HEK293 (cell line): ENCODE results near the gene MEF2C.

Experiments
- CTCF ChIA-PET: fragments of 350-600 bp; formaldehyde crosslinking; extraction: SDS; loops from one replicate; lab custom pipeline; 2021; ENCODE audit warnings: antibody characterized with exemption; lab: Yijun Ruan, JAX
- POLR2A ChIA-PET: fragments of 300-600 bp; formaldehyde crosslinking; extraction: SDS; loops from one replicate; lab custom pipeline; 2020; ENCODE audit warnings: antibody characterized with exemption, inconsistent platforms; lab: Yijun Ruan, JAX
- H3K27ac ChIP-seq: fragments of 200-500 bp; sonication (Bioruptor generic); 2 replicates; pipeline ENCODE4 v1.5.1; 2014; ENCODE audit warnings: low read depth, low read length, control low read depth, inconsistent platforms; ENCODE audit errors: extremely low read depth
- H3K36me3 ChIP-seq, 2 experiments: fragments of 200-500 bp in 1 of 2; sonication (Bioruptor generic) in 1 of 2; 1 replicate in 1 of 2; 2 replicates in 1 of 2; pipeline ENCODE4 v1.5.1; 2014 to 2017; ENCODE audit warnings: inconsistent platforms in 2 of 2, low read length in 2 of 2; ENCODE audit not compliant: control insufficient read depth in 2 of 2, insufficient read depth in 1 of 2
- H3K4me1 ChIP-seq: fragments of 200-500 bp; sonication (Bioruptor generic); 2 replicates; pipeline ENCODE4 v1.5.1; 2014; ENCODE audit warnings: mild to moderate bottlenecking, low read length, inconsistent platforms; ENCODE audit not compliant: control insufficient read depth, insufficient read depth
- H3K4me3 ChIP-seq: 2 replicates; pipeline ENCODE4 v1.5.1; 2011; ENCODE audit warnings: low read depth, mild to moderate bottlenecking, control low read depth, low read length, moderate library complexity
- H3K9me3 ChIP-seq: fragments of 200-500 bp; sonication (Bioruptor generic); 2 replicates; pipeline ENCODE4 v1.5.1; 2014; ENCODE audit warnings: low read depth, low read length, inconsistent platforms; ENCODE audit not compliant: control insufficient read depth, insufficient read depth
- BCL11B ChIP-seq: fragments of 450-650 bp; formaldehyde crosslinking; IDR thresholded peaks from 2 replicates; pipeline ENCODE4 v1.5.1; 2016; ENCODE audit warnings: low read depth, missing biosample characterization, missing genetic modification characterization
- GLI4 ChIP-seq: fragments of 450-650 bp; formaldehyde crosslinking; IDR thresholded peaks from 2 replicates; pipeline ENCODE4 v1.5.1; 2016; ENCODE audit warnings: missing biosample characterization, missing genetic modification characterization
- HIC1 ChIP-seq: fragments of 450-650 bp; formaldehyde crosslinking; IDR thresholded peaks from 2 replicates; pipeline ENCODE4 v1.5.1; 2016; ENCODE audit warnings: missing biosample characterization, missing genetic modification characterization
- KLF7 ChIP-seq: fragments of 450-650 bp; formaldehyde crosslinking; IDR thresholded peaks from 2 replicates; pipeline ENCODE4 v1.5.1; 2016; ENCODE audit warnings: missing biosample characterization, missing genetic modification characterization, borderline replicate concordance
- SALL2 ChIP-seq: fragments of 450-650 bp; formaldehyde crosslinking; IDR thresholded peaks from 2 replicates; pipeline ENCODE4 v1.5.0; 2017; ENCODE audit warnings: missing biosample characterization, mild to moderate bottlenecking, missing genetic modification characterization, borderline replicate concordance
- SP7 ChIP-seq: fragments of 450-650 bp; formaldehyde crosslinking; IDR thresholded peaks from 2 replicates; pipeline ENCODE4 v1.5.1; 2016; ENCODE audit warnings: missing biosample characterization, missing genetic modification characterization
- WT1 ChIP-seq: fragments of 450-650 bp; formaldehyde crosslinking; IDR thresholded peaks from 2 replicates; pipeline ENCODE4 v1.5.1; 2016; ENCODE audit warnings: missing biosample characterization, missing genetic modification characterization
- YY2 ChIP-seq: fragments of 450-650 bp; formaldehyde crosslinking; IDR thresholded peaks from 2 replicates; pipeline ENCODE4 v1.5.1; 2016; ENCODE audit warnings: missing biosample characterization, missing genetic modification characterization
- ZBTB7A ChIP-seq: fragments of 450-650 bp; formaldehyde crosslinking; IDR thresholded peaks from 2 replicates; pipeline ENCODE4 v1.5.1; 2016; ENCODE audit warnings: low read depth, missing biosample characterization, missing genetic modification characterization
- ZEB2 ChIP-seq: fragments of 450-650 bp; formaldehyde crosslinking; IDR thresholded peaks from 2 replicates; pipeline ENCODE4 v1.5.1; 2016; ENCODE audit warnings: missing biosample characterization, missing genetic modification characterization
- ZFP3 ChIP-seq: fragments of 450-650 bp; formaldehyde crosslinking; IDR thresholded peaks from 2 replicates; pipeline ENCODE4 v1.5.1; 2016; ENCODE audit warnings: low read depth, missing biosample characterization, missing genetic modification characterization
- ZFP37 ChIP-seq: fragments of 450-650 bp; formaldehyde crosslinking; IDR thresholded peaks from 2 replicates; pipeline ENCODE4 v1.5.1; 2016; ENCODE audit warnings: missing biosample characterization, missing genetic modification characterization
- ZNF155 ChIP-seq: fragments of 450-650 bp; formaldehyde crosslinking; IDR thresholded peaks from 2 replicates; pipeline ENCODE4 v1.5.1; 2016; ENCODE audit warnings: missing biosample characterization, missing genetic modification characterization
- ZNF184 ChIP-seq: fragments of 450-650 bp; IDR thresholded peaks from 2 replicates; pipeline ENCODE4 v1.5.1; 2018; ENCODE audit warnings: missing biosample characterization, mild to moderate bottlenecking, missing genetic modification characterization
- ZNF223 ChIP-seq: fragments of 450-650 bp; formaldehyde crosslinking; IDR thresholded peaks from 2 replicates; pipeline ENCODE4 v1.5.1; 2016; ENCODE audit warnings: missing biosample characterization, missing genetic modification characterization
- ZNF266 ChIP-seq: fragments of 450-650 bp; formaldehyde crosslinking; IDR thresholded peaks from 2 replicates; pipeline ENCODE4 v1.5.1; 2016; ENCODE audit warnings: missing biosample characterization, missing genetic modification characterization, low read depth
- ZNF366 ChIP-seq: fragments of 450-650 bp; formaldehyde crosslinking; conservative IDR thresholded peaks from 2 replicates; pipeline ENCODE4 v1.5.1; 2016; ENCODE audit warnings: missing biosample characterization, missing genetic modification characterization
- ZNF416 ChIP-seq: fragments of 450-650 bp; formaldehyde crosslinking; IDR thresholded peaks from 2 replicates; pipeline ENCODE4 v1.5.1; 2016; ENCODE audit warnings: missing biosample characterization, missing genetic modification characterization
- ZNF423 ChIP-seq: fragments of 450-650 bp; formaldehyde crosslinking; IDR thresholded peaks from 2 replicates; pipeline ENCODE4 v1.5.1; 2016; ENCODE audit warnings: missing biosample characterization, missing genetic modification characterization
- ZNF426 ChIP-seq: fragments of 450-650 bp; formaldehyde crosslinking; IDR thresholded peaks from 2 replicates; pipeline ENCODE4 v1.5.1; 2017; ENCODE audit warnings: missing biosample characterization, missing genetic modification characterization, mild to moderate bottlenecking, inconsistent platforms, moderate library complexity
- ZNF433 ChIP-seq: fragments of 450-650 bp; formaldehyde crosslinking; IDR thresholded peaks from 2 replicates; pipeline ENCODE4 v1.5.1; 2016; ENCODE audit warnings: missing biosample characterization, missing genetic modification characterization, low read depth
- ZNF473 ChIP-seq: fragments of 450-650 bp; formaldehyde crosslinking; IDR thresholded peaks from 2 replicates; pipeline ENCODE4 v1.5.1; 2017; ENCODE audit warnings: missing biosample characterization, missing genetic modification characterization
- ZNF544 ChIP-seq: fragments of 450-650 bp; formaldehyde crosslinking; IDR thresholded peaks from 2 replicates; pipeline ENCODE4 v1.5.0; 2017; ENCODE audit warnings: missing biosample characterization, missing genetic modification characterization
- ZNF596 ChIP-seq: fragments of 450-650 bp; IDR thresholded peaks from 2 replicates; pipeline ENCODE4 v1.5.0; 2018; ENCODE audit warnings: missing biosample characterization, mild to moderate bottlenecking, missing genetic modification characterization, moderate library complexity
- ZNF621 ChIP-seq: fragments of 450-650 bp; formaldehyde crosslinking; IDR thresholded peaks from 2 replicates; pipeline ENCODE4 v1.5.1; 2017; ENCODE audit warnings: missing biosample characterization, missing genetic modification characterization
- ZNF623 ChIP-seq: fragments of 450-650 bp; formaldehyde crosslinking; IDR thresholded peaks from 2 replicates; pipeline ENCODE4 v1.5.1; 2016; ENCODE audit warnings: missing biosample characterization, missing genetic modification characterization
- ZNF677 ChIP-seq: fragments of 450-650 bp; IDR thresholded peaks from 2 replicates; pipeline ENCODE4 v1.5.0; 2018; ENCODE audit warnings: missing biosample characterization, mild to moderate bottlenecking, missing genetic modification characterization, moderate library complexity
- ZNF704 ChIP-seq: fragments of 450-650 bp; formaldehyde crosslinking; IDR thresholded peaks from 2 replicates; pipeline ENCODE4 v1.5.1; 2016; ENCODE audit warnings: missing biosample characterization, missing genetic modification characterization
- ZNF768 ChIP-seq: fragments of 450-650 bp; formaldehyde crosslinking; IDR thresholded peaks from 2 replicates; pipeline ENCODE4 v1.5.1; 2018; ENCODE audit warnings: missing biosample characterization, mild to moderate bottlenecking, missing genetic modification characterization
- ZNF776 ChIP-seq: fragments of 450-650 bp; formaldehyde crosslinking; IDR thresholded peaks from 2 replicates; pipeline ENCODE4 v1.5.0; 2017; ENCODE audit warnings: missing biosample characterization, missing genetic modification characterization, borderline replicate concordance
- ZNF791 ChIP-seq: fragments of 450-650 bp; formaldehyde crosslinking; IDR thresholded peaks from 2 replicates; pipeline ENCODE4 v1.5.1; 2016; ENCODE audit warnings: missing biosample characterization, missing genetic modification characterization
- ZSCAN23 ChIP-seq: fragments of 450-650 bp; formaldehyde crosslinking; IDR thresholded peaks from 2 replicates; pipeline ENCODE4 v1.5.1; 2016; ENCODE audit warnings: missing biosample characterization, missing genetic modification characterization
- TF ChIP-seq, protein P1 (sequence below): fragments of 450-650 bp; formaldehyde crosslinking; IDR thresholded peaks from 2 replicates; pipeline ENCODE4 v1.5.1; 2016; ENCODE audit warnings: missing biosample characterization, missing genetic modification characterization
- TF ChIP-seq, protein P2 (sequence below): fragments of 450-650 bp; formaldehyde crosslinking; IDR thresholded peaks from 2 replicates; pipeline ENCODE4 v1.5.1; 2017; ENCODE audit warnings: missing biosample characterization, missing genetic modification characterization

MEF2C gene

GRCh38 chr5:88823201-88823600, 59.8 kb downstream of the MEF2C start:
- Histone ChIP-seq H3K4me1 (peaks cover 24% of the 10 kb centered on the region), H3K36me3 (no peaks in the 10 kb centered on the region), H3K27ac (no peak overlapping the region), H3K9me3 (no peaks in the 10 kb centered on the region), H3K4me3 (no peak overlapping the region)
- ChIA-PET CTCF (no interaction called here), POLR2A (no interaction called here)
- TF ChIP-seq ZNF366 (tag by site-specific recombination), result no peak
- no peak for TF ChIP-seq ZNF791 (tag by site-specific recombination)
- no peak for TF ChIP-seq ZEB2 (tag by site-specific recombination)
- TF ChIP-seq ZNF776 (tag by site-specific recombination), result no peak
- TF ChIP-seq YY2 (tag by site-specific recombination), result no peak
- TF ChIP-seq ZNF416 (tag by site-specific recombination), result no peak
- TF ChIP-seq ZNF621 (tag by site-specific recombination), result no peak
- TF ChIP-seq ZNF266 (tag by site-specific recombination), result no peak
- TF ChIP-seq GLI4 (tag by site-specific recombination), result no peak
- no peak for TF ChIP-seq ZFP3 (tag by site-specific recombination)
- TF ChIP-seq ZNF677 (tag by site-specific recombination), result no peak
- no peak for TF ChIP-seq ZBTB7A (tag by site-specific recombination)
- no peak for TF ChIP-seq KLF7 (tag by site-specific recombination)
- TF ChIP-seq ZNF184 (tag by site-specific recombination), result no peak

- TF ChIP-seq BCL11B (tag by site-specific recombination) (no peak), SALL2 (tag by site-specific recombination) (no peak), ZFP37 (tag by site-specific recombination) (no peak), ZNF433 (tag by site-specific recombination) (no peak), ZNF155 (tag by site-specific recombination) (no peak), HIC1 (tag by site-specific recombination) (no peak), ZNF704 (tag by site-specific recombination) (no peak), ZNF473 (tag by site-specific recombination) (no peak), ZNF223 (no peak), SP7 (tag by site-specific recombination) (no peak), ZNF596 (tag by site-specific recombination) (no peak), ZNF423 (no peak), ZNF426 (tag by site-specific recombination) (no peak), ZSCAN23 (tag by site-specific recombination) (no peak), WT1 (tag by site-specific recombination) (no peak), ZNF544 (no peak), ZNF768 (tag by site-specific recombination) (no peak), ZNF623 (tag by site-specific recombination) (no peak)
- TF ChIP-seq, protein P1, sequence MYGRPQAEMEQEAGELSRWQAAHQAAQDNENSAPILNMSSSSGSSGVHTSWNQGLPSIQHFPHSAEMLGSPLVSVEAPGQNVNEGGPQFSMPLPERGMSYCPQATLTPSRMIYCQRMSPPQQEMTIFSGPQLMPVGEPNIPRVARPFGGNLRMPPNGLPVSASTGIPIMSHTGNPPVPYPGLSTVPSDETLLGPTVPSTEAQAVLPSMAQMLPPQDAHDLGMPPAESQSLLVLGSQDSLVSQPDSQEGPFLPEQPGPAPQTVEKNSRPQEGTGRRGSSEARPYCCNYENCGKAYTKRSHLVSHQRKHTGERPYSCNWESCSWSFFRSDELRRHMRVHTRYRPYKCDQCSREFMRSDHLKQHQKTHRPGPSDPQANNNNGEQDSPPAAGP, result no peak
- TF ChIP-seq, protein P2, sequence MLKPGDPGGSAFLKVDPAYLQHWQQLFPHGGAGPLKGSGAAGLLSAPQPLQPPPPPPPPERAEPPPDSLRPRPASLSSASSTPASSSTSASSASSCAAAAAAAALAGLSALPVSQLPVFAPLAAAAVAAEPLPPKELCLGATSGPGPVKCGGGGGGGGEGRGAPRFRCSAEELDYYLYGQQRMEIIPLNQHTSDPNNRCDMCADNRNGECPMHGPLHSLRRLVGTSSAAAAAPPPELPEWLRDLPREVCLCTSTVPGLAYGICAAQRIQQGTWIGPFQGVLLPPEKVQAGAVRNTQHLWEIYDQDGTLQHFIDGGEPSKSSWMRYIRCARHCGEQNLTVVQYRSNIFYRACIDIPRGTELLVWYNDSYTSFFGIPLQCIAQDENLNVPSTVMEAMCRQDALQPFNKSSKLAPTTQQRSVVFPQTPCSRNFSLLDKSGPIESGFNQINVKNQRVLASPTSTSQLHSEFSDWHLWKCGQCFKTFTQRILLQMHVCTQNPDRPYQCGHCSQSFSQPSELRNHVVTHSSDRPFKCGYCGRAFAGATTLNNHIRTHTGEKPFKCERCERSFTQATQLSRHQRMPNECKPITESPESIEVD (tag by site-specific recombination), result no peak
- TF ChIP-seq, all 188 proteins: peak for 0
- H3K27ac ChIP-seq, result no peak overlapping the region
- H3K9me3 ChIP-seq, result no peaks in the 10 kb centered on the region
- ChIA-PET POLR2A (no interaction called here), CTCF (interaction anchor here (3.7 kb wide), 1 partner anchor 9 kb away, joined by 13 read pairs; no protein-coding TSS in a partner anchor)
- no peaks in the 10 kb centered on the region for H3K36me3 ChIP-seq
- peaks cover 17% of the 10 kb centered on the region for H3K4me1 ChIP-seq
- H3K4me3 ChIP-seq, result no peak overlapping the region
Measured at GRCh38 chr5:88821161-88821560, 61.8 kb downstream of the MEF2C start.
